GM06990 (cell line): ENCODE data around the gene DES.

Source experiments
- DNase-seq: peaks from one replicate; pipeline ENCODE4 v3.0.0-alpha.2; 2011; ENCODE audit not compliant: insufficient read length; ENCODE audit errors: extremely low read depth
- H3K27me3 ChIP-seq: replicated peaks from 2 replicates; pipeline ENCODE4 v1.6.0; 2011; ENCODE audit warnings: low read length; ENCODE audit not compliant: control insufficient read depth, insufficient read depth
- H3K36me3 ChIP-seq: 2 replicates; pipeline ENCODE4 v1.5.1; 2011; ENCODE audit warnings: low read length; ENCODE audit not compliant: control insufficient read depth, insufficient read depth
- H3K4me3 ChIP-seq: replicated peaks from 2 replicates; pipeline ENCODE4 v1.5.1; 2011; ENCODE audit warnings: low read depth, mild to moderate bottlenecking, control low read depth, low read length
- TF ChIP-seq, protein P1 (sequence below): IDR thresholded peaks from 2 replicates; pipeline ENCODE4 v1.5.1; 2011; ENCODE audit warnings: low read length, control low read depth, mild to moderate bottlenecking, inconsistent platforms; ENCODE audit not compliant: insufficient read depth, poor library complexity, severe bottlenecking

DES gene

DNA sequence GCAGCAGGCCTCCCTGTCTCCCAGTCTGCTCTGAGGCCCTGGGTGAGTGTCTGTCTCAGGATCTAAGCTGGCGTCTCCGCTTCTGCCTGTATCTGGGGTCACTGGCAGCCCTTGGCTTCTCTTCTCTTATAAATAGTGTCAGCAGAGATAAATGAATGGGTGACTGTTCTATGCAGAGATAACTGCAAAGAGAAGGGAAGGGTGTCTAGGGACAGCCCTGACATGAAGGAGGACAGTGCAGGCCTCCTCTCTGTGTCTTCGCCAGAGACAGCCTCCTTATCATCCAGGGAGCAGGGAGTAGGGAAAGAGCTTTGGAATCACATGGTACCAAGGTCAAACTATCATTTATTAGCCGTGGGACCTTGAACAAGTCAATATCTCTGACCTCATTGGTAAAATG lies 52.3 kb downstream of the DES start:
- no peak overlapping the region for H3K4me3 ChIP-seq
- H3K27me3 ChIP-seq, result peaks cover 2% of the 10 kb centered on the region; the same call in 1 of the 2 replicates
- TF ChIP-seq, protein P1, sequence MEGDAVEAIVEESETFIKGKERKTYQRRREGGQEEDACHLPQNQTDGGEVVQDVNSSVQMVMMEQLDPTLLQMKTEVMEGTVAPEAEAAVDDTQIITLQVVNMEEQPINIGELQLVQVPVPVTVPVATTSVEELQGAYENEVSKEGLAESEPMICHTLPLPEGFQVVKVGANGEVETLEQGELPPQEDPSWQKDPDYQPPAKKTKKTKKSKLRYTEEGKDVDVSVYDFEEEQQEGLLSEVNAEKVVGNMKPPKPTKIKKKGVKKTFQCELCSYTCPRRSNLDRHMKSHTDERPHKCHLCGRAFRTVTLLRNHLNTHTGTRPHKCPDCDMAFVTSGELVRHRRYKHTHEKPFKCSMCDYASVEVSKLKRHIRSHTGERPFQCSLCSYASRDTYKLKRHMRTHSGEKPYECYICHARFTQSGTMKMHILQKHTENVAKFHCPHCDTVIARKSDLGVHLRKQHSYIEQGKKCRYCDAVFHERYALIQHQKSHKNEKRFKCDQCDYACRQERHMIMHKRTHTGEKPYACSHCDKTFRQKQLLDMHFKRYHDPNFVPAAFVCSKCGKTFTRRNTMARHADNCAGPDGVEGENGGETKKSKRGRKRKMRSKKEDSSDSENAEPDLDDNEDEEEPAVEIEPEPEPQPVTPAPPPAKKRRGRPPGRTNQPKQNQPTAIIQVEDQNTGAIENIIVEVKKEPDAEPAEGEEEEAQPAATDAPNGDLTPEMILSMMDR, result no peak
- no peak for DNase-seq
- H3K36me3 ChIP-seq, result no peaks in the 10 kb centered on the region

DNA sequence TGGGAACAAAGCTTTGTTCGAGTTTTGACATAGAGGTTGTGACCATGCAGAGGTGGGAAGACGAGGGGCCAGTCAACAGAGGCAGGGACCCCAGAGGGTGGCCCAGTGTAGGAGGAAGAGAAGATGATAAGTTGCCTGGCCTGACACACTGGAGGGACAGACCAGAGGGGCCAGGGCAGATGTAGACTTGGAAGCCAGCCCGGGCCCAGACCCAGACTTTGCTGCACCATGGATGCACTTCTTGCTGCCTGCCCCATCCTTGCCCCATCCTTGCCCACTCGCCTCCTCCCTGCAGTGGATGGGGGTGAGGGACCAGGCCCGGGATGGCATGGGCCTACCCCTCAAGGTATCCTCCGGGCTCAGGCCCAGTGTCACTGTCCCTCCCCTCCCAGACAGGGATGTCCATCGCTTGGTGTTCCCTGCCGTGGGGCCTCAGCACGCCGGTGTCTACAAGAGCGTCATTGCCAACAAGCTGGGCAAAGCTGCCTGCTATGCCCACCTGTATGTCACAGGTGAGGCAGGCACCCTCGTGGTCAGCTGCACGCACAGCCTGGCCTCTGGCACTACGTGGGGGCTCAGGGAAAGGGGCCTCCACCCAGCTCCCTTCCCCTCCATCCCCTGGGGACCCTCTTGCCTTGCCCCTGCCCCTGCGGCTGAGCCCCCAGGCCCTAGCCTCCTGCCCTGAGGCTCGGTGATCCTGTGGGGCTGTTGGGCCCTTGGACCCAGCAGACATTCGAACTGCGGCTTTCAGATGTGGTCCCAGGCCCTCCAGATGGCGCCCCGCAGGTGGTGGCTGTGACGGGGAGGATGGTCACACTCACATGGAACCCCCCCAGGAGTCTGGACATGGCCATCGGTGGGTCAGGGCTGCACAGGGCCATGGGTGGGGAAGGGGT lies 53.5 kb downstream of the DES start:
- Histone ChIP-seq H3K36me3 (no peaks in the 10 kb centered on the region), H3K27me3 (peaks cover 2% of the 10 kb centered on the region; the same call in 1 of the 2 replicates), H3K4me3 (no peak overlapping the region)
- TF ChIP-seq, protein P1, result no peak
- DNase-seq, result no peak

DNA sequence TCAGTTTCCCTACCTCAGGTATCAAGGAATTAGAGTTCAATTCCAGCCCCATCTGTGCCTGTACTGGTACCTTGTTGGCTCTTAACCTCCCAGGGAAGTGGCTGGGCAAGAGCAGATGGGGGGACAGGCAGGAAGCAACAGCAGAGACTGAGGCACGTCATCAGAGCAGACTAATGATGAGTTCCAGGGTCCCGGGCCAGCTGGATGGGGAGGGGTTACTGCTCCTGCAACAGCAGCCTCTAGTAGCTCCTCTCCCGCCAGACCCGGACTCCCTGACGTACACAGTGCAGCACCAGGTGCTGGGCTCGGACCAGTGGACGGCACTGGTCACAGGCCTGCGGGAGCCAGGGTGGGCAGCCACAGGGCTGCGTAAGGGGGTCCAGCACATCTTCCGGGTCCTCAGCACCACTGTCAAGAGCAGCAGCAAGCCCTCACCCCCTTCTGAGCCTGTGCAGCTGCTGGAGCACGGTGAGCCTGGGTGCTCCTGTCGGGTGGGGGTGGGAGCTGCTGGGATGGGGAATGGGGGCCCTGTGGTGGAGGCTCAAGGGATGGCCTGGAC lies 54.5 kb downstream of the DES start:
- TF ChIP-seq, protein P1, result no peak

DNA sequence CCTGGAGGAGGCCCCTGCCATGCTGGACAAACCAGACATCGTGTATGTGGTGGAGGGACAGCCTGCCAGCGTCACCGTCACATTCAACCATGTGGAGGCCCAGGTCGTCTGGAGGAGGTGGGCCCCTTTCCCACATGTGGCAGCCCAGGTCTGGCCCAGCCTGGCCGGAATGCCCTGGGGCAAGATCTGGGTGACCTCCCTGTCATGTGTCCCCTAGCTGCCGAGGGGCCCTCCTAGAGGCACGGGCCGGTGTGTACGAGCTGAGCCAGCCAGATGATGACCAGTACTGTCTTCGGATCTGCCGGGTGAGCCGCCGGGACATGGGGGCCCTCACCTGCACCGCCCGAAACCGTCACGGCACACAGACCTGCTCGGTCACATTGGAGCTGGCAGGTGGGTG lies 55.3 kb downstream of the DES start:
- TF ChIP-seq, protein P1, result no peak
- DNase-seq, result no peak
- H3K27me3 ChIP-seq, result peaks cover 2% of the 10 kb centered on the region; the same call in 1 of the 2 replicates
- H3K4me3 ChIP-seq, result no peak overlapping the region
- no peaks in the 10 kb centered on the region for H3K36me3 ChIP-seq

More for the DNA sequence above, 54.5 kb downstream of the DES start:
- no peaks in the 10 kb centered on the region for H3K36me3 ChIP-seq
- H3K27me3 ChIP-seq, result peaks cover 2% of the 10 kb centered on the region; the same call in 1 of the 2 replicates
- H3K4me3 ChIP-seq, result no peak overlapping the region
- DNase-seq, result no peak

GRCh38 chr2:219474285-219475060 lies 56.3 kb downstream of the DES start:
- no peak for DNase-seq
- no peak overlapping the region for H3K4me3 ChIP-seq
- H3K36me3 ChIP-seq, result no peaks in the 10 kb centered on the region
- peaks cover 3% of the 10 kb centered on the region; the same call in 1 of the 2 replicates for H3K27me3 ChIP-seq
- TF ChIP-seq, protein P1, result no peak
